BLaER1 treated with 17β-estradiol and CSF1 and Interleukin-3, amounts not matched to agents 10 nM and 100 nM (cell line): Measurements from ENCODE around the gene MOB3B.
A peak's percentile ranks its signal among the peaks of the same experiment; 100 is the strongest.

ENCODE experiments used
- H3K27ac ChIP-seq, 11 experiments: shearing (Covaris generic); formaldehyde crosslinking; 2 replicates each; pipeline ENCODE4 v1.8.1; 2022
- H3K27me3 ChIP-seq, 11 experiments: shearing (Covaris generic); formaldehyde crosslinking; 2 replicates each; pipeline ENCODE4 v1.8.1; 2022
- H3K36me3 ChIP-seq, 11 experiments: shearing (Covaris generic); formaldehyde crosslinking; 2 replicates each; pipeline ENCODE4 v1.8.1; 2022
- H3K4me1 ChIP-seq, 10 experiments: shearing (Covaris generic); formaldehyde crosslinking; 2 replicates each; pipeline ENCODE4 v1.8.1; 2022
- H3K4me2 ChIP-seq, 11 experiments: shearing (Covaris generic); formaldehyde crosslinking; 2 replicates each; pipeline ENCODE4 v1.8.1; 2022
- H3K4me3 ChIP-seq, 10 experiments: shearing (Covaris generic); formaldehyde crosslinking; 2 replicates each; pipeline ENCODE4 v1.8.1; 2022
- H3K9ac ChIP-seq, 11 experiments: shearing (Covaris generic); formaldehyde crosslinking; 2 replicates each; pipeline ENCODE4 v1.8.1; 2022
- H3K9me3 ChIP-seq, 11 experiments: shearing (Covaris generic); formaldehyde crosslinking; replicated peaks in 1 of 11; 2 replicates each; pipeline ENCODE4 v1.8.1; 2022
- H4K20me1 ChIP-seq, 11 experiments: shearing (Covaris generic); formaldehyde crosslinking; 2 replicates each; pipeline ENCODE4 v1.8.1; 2022
- Cebpa-rat ChIP-seq, 11 experiments: shearing (Covaris generic); IDR thresholded peaks; 2 replicates each; pipeline ENCODE4 v1.8.1; 2022

The MOB3B gene

DNA sequence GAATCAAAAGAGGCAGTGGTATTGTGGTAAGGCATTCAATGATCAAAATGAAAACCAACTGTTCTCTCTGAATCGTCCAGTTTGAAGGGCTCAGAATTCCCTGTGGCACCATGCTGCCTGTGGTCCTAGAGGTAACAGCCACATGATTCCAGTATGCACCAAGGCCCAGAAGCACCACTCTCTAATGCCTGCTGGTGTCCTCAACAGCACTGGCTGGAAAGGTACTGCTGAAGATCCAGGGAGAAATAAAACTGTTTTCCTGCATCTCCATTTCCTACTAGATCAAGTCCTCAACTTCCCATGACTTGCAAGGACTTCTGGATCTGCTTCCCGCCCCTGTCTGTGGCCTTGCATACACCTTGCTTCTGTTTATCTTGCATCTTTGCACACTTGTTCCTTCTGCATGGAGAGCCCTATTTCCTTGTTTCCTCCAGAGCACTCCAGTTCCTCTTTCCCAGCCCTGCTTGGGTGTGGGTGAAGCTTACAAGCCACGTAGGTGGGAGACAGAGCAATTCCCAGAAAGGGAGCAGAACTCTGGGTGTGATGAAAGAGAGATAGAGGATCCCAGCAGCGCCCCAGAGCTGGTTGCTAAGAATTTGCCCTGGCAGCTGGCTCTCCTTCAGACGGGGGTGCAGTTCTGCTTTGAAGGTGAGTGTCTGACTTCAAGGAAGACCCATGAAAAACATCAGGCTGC, 191.6 kb downstream of the MOB3B start:
- Histone ChIP-seq H3K36me3 (no peaks in the 10 kb centered on the region), H3K9ac (peak overlapping the region in 2 of 11 experiments; percentile 71 to 74; a peak in 5 of 22 replicates), H4K20me1 (no peaks in the 10 kb centered on the region), H3K9me3 (peaks cover 0 to 10% (median 3%) of the 10 kb centered on the region in 11 experiments; a peak in 9 of 22 replicates), H3K4me3 (no peak overlapping the region), H3K27ac (peak overlapping the region in 3 of 11 experiments; percentile 48 to 83 (median 76); a peak in 6 of 22 replicates), H3K4me1 (peaks cover 34 to 90% (median 46%) of the 10 kb centered on the region in 10 experiments), H3K4me2 (peak overlapping the region in 6 of 11 experiments; percentile 12 to 92 (median 62); a peak in 9 of 22 replicates), H3K27me3 (no peaks in the 10 kb centered on the region)
- no peak for TF ChIP-seq Cebpa-rat (IDR thresholded peaks at IDR 0.05)

DNA sequence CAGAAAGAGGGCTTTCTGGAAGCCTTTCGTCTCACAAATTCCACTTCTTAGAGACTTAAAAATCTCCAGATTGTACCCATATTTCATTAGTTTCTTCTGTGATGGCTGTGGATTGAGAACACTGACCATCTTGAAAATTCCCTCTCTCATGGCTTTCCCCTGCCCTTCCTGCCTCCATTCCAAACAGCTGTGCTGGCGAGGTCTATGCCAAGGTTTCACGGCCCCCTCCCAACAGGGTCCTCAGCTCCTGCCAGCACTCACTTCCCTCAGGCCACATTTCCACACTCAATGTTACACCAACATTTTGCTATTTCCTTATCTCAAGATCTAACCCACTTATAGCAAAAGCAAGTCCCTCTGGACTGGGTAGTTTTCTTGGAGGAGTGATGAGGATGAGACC, 192.4 kb downstream of the MOB3B start:
- Histone ChIP-seq H3K27ac (peak overlapping the region in 3 of 11 experiments; percentile 11 to 48 (median 37); a peak in 3 of 22 replicates), H3K9me3 (peaks cover 0 to 5% (median 2%) of the 10 kb centered on the region in 11 experiments; a peak in 6 of 22 replicates), H3K9ac (no peak overlapping the region), H3K4me2 (peak overlapping the region in 3 of 11 experiments; percentile 75 to 92 (median 90); a peak in 7 of 22 replicates), H3K4me3 (no peak overlapping the region), H3K27me3 (no peaks in the 10 kb centered on the region), H3K4me1 (peaks cover 34 to 90% (median 46%) of the 10 kb centered on the region in 10 experiments), H4K20me1 (no peaks in the 10 kb centered on the region), H3K36me3 (no peaks in the 10 kb centered on the region)
- no peak for TF ChIP-seq Cebpa-rat (IDR thresholded peaks at IDR 0.05)

DNA sequence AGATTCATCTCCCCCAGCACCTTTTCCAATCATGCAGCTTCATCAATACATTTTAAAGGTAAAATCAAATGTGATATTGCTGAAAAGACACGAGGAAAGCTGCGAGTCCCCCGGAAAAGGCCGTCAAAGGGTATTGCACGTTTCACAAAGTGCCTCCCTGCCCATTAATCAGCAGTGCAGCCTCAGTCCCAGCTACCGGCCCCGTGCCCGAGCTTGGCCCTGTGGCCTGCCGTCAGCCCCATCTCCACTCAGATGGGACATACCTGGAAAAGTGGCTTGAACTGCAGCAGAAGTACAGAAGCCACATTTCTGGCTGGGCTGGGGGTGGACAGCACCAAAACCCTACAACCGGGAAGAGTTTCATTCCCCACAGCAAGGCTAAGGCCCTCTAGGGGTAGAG, 192.8 kb downstream of the MOB3B start:
- Histone ChIP-seq H4K20me1 (no peaks in the 10 kb centered on the region), H3K4me2 (peak overlapping the region in 3 of 11 experiments; percentile 75 to 92 (median 90); a peak in 5 of 22 replicates), H3K9me3 (peaks cover 0 to under 1% (median 0%) of the 10 kb centered on the region in 11 experiments; a peak in 3 of 22 replicates), H3K9ac (no peak overlapping the region), H3K4me3 (no peak overlapping the region), H3K36me3 (no peaks in the 10 kb centered on the region), H3K27me3 (no peaks in the 10 kb centered on the region), H3K4me1 (peaks cover 34 to 86% (median 45%) of the 10 kb centered on the region in 10 experiments), H3K27ac (peak overlapping the region in 2 of 11 experiments; percentile 37 to 48; a peak in 2 of 22 replicates)
- no peak for TF ChIP-seq Cebpa-rat (IDR thresholded peaks at IDR 0.05)

DNA sequence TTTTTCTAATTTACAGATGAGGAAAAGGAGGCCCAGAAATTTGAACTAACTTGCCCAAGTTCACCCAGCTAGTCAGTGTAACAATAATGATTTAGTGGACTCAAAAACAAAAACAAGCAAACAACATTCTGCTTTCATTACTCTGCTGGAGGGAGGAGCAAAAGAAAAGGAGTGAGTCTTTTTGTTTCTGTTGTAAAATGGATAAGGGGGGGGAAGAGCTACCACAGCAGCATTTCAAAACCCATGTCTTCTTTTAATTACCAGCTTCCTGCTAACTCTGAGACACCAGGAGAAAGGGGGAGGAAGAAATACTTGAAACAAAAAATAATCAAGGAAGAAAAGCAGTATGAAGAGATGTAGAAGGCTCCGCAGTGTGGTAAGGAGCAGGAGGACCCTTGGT, 193.5 kb downstream of the MOB3B start:
- peak overlapping the region in 2 of 11 experiments; percentile 14 to 19; a peak in 2 of 22 replicates for H3K27ac ChIP-seq
- peaks cover 27 to 79% (median 38%) of the 10 kb centered on the region in 10 experiments for H3K4me1 ChIP-seq
- 0 out of 22 replicates have a peak overlapping the region, but pooled peaks of 1 of the 11 experiments have one; percentile 8 for H3K9ac ChIP-seq
- no peaks in the 10 kb centered on the region for H3K27me3 ChIP-seq
- H3K36me3 ChIP-seq: peaks cover 0 to 3% (median 0%) of the 10 kb centered on the region in 11 experiments; a peak in 1 of 22 replicates
- no peak overlapping the region for H3K4me3 ChIP-seq
- H4K20me1 ChIP-seq: no peaks in the 10 kb centered on the region
- no peak for TF ChIP-seq Cebpa-rat (IDR thresholded peaks at IDR 0.05)
- H3K9me3 ChIP-seq: no peaks in the 10 kb centered on the region
- peak overlapping the region in 3 of 11 experiments; percentile 24 to 92 (median 90); a peak in 6 of 22 replicates for H3K4me2 ChIP-seq

DNA sequence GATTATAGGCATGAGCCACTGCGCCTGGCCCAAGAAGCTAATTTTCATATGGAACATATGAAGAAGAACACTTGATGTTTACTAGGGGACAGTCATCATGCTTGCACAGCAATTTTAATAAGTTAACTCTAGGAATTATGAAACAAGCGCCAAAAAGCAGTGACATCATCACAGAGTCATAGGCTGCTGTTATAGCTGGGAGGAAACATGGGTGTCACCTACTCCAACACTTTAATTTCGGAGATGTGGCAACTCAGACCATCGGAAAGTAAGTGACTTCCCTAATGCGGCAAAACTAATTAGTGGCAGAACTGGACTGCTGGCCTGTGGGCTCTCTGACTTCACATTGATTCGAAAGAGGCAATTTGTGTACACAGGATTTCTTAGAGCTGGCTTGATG, 194.5 kb downstream of the MOB3B start:
- Histone ChIP-seq H3K36me3 (peaks cover 0 to 9% (median 0%) of the 10 kb centered on the region in 11 experiments; a peak in 4 of 22 replicates), H3K9me3 (no peaks in the 10 kb centered on the region), H3K9ac (no peak overlapping the region), H4K20me1 (no peaks in the 10 kb centered on the region), H3K4me1 (peaks cover 16 to 69% (median 27%) of the 10 kb centered on the region in 10 experiments), H3K27ac (no peak overlapping the region; a peak in 1 of 22 replicates), H3K4me2 (peak overlapping the region in 2 of 11 experiments; percentile 90 to 92; a peak in 4 of 22 replicates), H3K27me3 (no peaks in the 10 kb centered on the region), H3K4me3 (no peak overlapping the region)
- no peak for TF ChIP-seq Cebpa-rat (IDR thresholded peaks at IDR 0.05)

DNA sequence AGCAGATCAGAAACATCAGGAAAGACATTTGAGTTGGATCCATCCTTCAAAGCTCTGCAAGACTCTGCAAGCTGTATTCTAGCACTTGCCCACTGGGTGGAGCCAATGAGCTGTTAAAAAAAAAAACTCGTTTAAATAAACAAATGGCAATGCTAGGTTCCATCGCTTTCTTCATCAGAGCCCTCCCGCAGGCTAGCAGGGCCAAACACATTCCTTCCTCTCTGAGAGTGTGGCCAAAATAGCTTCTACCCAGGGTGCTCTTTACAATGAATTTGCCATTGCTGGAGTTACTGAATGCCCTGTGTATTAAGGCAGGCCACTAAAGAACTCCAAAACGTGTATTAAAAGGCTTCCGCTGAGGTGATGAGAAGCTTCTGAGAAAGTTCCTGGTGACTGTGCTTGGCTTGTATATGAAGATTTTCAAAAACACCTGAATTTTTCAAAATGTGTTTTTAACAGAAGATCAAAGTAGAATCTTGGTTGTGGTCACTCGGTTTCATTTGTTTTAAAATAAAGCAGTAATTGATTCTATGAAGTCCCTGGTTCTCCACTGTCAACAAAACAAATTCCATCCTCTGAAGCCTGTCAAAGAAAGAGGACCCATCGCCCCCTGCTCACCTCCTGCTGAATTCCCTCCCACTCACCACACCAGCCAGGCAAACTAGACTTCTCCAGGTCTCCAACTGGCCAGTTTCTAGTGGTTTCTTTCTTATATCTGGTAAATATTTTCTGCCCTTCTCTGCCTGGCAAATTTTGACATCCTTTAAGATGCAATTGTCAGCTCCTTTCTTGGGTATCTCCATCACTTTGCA, 196.2 kb downstream of the MOB3B start:
- Histone ChIP-seq H3K4me3 (no peak overlapping the region), H3K27ac (peak overlapping the region in 2 of 11 experiments; percentile 3 to 34; a peak in 3 of 22 replicates), H3K9me3 (no peaks in the 10 kb centered on the region), H3K4me2 (peak overlapping the region in 6 of 11 experiments; percentile 12 to 71 (median 34); a peak in 9 of 22 replicates), H4K20me1 (no peaks in the 10 kb centered on the region), H3K36me3 (peaks cover 0 to 23% (median 0%) of the 10 kb centered on the region in 11 experiments; a peak in 4 of 22 replicates), H3K27me3 (no peaks in the 10 kb centered on the region), H3K4me1 (peaks cover 6 to 52% (median 14%) of the 10 kb centered on the region in 10 experiments; a peak in 17 of 20 replicates), H3K9ac (no peak overlapping the region)
- no peak for TF ChIP-seq Cebpa-rat (IDR thresholded peaks at IDR 0.05)

DNA sequence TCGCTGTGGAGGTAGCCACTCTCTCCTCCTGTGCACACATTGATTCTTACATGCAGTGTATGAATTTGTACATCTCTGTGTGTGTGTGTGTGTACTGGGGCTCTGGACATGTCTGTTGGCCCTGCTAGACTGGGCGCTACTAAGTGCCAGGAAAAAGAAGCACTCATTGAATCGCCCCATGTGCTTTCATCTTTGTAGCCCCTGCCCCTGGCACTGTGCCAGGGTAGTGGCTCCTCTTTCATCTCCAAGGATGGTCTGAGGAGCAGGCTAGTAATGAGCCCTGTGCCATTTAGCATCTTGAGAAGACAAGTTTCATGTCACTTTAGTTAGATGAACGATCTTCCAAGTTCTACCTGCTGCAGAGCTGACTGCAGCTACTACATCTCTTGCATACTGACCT, 198.2 kb downstream of the MOB3B start:
- no peak overlapping the region for H3K27ac ChIP-seq
- no peaks in the 10 kb centered on the region for H4K20me1 ChIP-seq
- H3K36me3 ChIP-seq: peaks cover 0 to 39% (median 0%) of the 10 kb centered on the region in 11 experiments; a peak in 4 of 22 replicates
- no peak overlapping the region for H3K9ac ChIP-seq
- peaks cover 0 to 3% (median 0%) of the 10 kb centered on the region in 11 experiments; a peak in 1 of 22 replicates for H3K9me3 ChIP-seq
- TF ChIP-seq Cebpa-rat (IDR thresholded peaks at IDR 0.05): no peak
- H3K4me2 ChIP-seq: no peak overlapping the region
- H3K4me1 ChIP-seq: peaks cover 0 to 32% (median 7%) of the 10 kb centered on the region in 10 experiments; a peak in 14 of 20 replicates
- H3K4me3 ChIP-seq: no peak overlapping the region
- H3K27me3 ChIP-seq: no peaks in the 10 kb centered on the region

DNA sequence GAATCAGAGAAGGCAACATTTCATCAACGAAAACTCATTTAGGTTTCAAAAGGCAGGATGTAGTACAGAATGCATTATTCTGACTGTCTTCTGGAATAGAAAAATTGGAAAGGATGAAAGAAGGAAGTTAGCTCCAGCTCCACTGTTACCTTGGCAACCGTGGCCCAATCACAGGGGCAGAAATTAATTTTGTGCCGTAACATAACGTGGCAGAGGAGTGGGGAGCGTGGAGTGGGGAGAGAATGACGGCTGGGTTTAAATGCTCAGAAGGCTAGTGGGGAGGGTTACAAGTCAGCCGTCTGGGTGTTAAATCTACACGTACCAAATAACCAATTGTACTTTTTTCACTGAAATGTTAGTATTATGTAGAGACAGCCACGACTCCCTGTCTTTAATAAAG, 200.3 kb downstream of the MOB3B start:
- peaks cover 0 to 49% (median 0%) of the 10 kb centered on the region in 11 experiments; a peak in 4 of 22 replicates for H3K36me3 ChIP-seq
- TF ChIP-seq Cebpa-rat (IDR thresholded peaks at IDR 0.05): no peak
- H3K4me2 ChIP-seq: no peak overlapping the region
- peaks cover 0 to 6% (median 0%) of the 10 kb centered on the region in 11 experiments; a peak in 5 of 22 replicates for H3K9me3 ChIP-seq
- peaks cover 0 to 11% (median 6%) of the 10 kb centered on the region in 10 experiments; a peak in 14 of 20 replicates for H3K4me1 ChIP-seq
- H3K27me3 ChIP-seq: no peaks in the 10 kb centered on the region
- no peak overlapping the region for H3K9ac ChIP-seq
- H4K20me1 ChIP-seq: no peaks in the 10 kb centered on the region
- no peak overlapping the region for H3K4me3 ChIP-seq
- H3K27ac ChIP-seq: no peak overlapping the region
